Measurements from ENCODE around the gene USO1. TPM values are rescaled to one million over a fixed set of nuclear protein-coding genes. Genes with fewer than 3 reads are reported as not detected.
"Not testable (repeated sequence)": the region's sequence is repeated elsewhere in the genome, so short reads cannot be mapped to it uniquely, and the experiment has no call there.

USO1 gene
- total and polyA plus RNA-seq, 2 donors, result 37.4 to 186 TPM

GRCh38 chr4:75848171-75848760 lies 123.9 kb downstream of the USO1 start:
- DNase-seq (ENCODE audit: extremely low spot score), result peak; percentile 43
- 25% methylated on average over 14 of the region's 14 CpGs for WGBS
- not testable (repeated sequence) for H3K4me1 ChIP-seq (ENCODE audit: insufficient read depth); H3K36me3 ChIP-seq (ENCODE audit: insufficient read depth); H3K27ac ChIP-seq (ENCODE audit: low read depth); H3K4me3 ChIP-seq (ENCODE audit: low read depth, low read length)

- no peaks in the 10 kb centered on the region for H3K36me3 ChIP-seq (ENCODE audit: insufficient read depth)
- H3K27ac ChIP-seq (ENCODE audit: low read depth), result no peak overlapping the region
- WGBS, result 83% methylated on average over 4 of the region's 4 CpGs
- H3K4me3 ChIP-seq (ENCODE audit: low read depth, low read length), result no peak overlapping the region
- H3K4me1 ChIP-seq (ENCODE audit: insufficient read depth), result no peaks in the 10 kb centered on the region
- no peak for DNase-seq (ENCODE audit: extremely low spot score)
Observed at GRCh38 chr4:75848891-75849290, 124.5 kb downstream of the USO1 start.

DNA sequence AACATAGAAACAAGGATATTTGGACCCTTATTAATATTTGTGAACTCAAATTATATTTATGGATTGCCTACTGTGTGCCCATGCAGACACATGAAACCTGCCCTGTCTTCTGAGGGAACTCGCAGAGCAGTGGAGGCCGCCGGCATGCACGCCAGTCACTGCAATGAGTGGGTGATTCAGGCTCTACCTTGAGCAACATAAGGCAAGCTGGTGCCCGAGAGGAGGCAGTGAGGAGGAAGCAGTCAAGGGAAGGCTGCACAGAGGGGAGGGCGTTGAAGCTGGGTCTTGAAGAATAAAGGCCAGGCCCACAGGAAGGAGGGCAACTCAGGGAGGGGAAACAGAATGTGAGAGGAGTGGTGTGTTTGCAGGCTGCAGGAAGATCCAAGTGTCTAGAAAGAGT lies 125.1 kb downstream of the USO1 start:
- H3K4me3 ChIP-seq (ENCODE audit: low read depth, low read length), result no peak overlapping the region
- no peak overlapping the region for H3K27ac ChIP-seq (ENCODE audit: low read depth)
- 75% methylated on average over 6 of the region's 6 CpGs for WGBS
- no peaks in the 10 kb centered on the region for H3K36me3 ChIP-seq (ENCODE audit: insufficient read depth)
- no peaks in the 10 kb centered on the region for H3K4me1 ChIP-seq (ENCODE audit: insufficient read depth)
- no peak for DNase-seq (ENCODE audit: extremely low spot score)

GRCh38 chr4:75858721-75859120 lies 134.3 kb downstream of the USO1 start:
- WGBS, result 52% methylated on average over 1 of the region's 1 CpG
- no peaks in the 10 kb centered on the region for H3K36me3 ChIP-seq (ENCODE audit: insufficient read depth)
- DNase-seq (ENCODE audit: extremely low spot score), result no peak
- no peak overlapping the region for H3K27ac ChIP-seq (ENCODE audit: low read depth)
- no peak overlapping the region for H3K4me3 ChIP-seq (ENCODE audit: low read depth, low read length)
- H3K4me1 ChIP-seq (ENCODE audit: insufficient read depth), result no peaks in the 10 kb centered on the region

DNA sequence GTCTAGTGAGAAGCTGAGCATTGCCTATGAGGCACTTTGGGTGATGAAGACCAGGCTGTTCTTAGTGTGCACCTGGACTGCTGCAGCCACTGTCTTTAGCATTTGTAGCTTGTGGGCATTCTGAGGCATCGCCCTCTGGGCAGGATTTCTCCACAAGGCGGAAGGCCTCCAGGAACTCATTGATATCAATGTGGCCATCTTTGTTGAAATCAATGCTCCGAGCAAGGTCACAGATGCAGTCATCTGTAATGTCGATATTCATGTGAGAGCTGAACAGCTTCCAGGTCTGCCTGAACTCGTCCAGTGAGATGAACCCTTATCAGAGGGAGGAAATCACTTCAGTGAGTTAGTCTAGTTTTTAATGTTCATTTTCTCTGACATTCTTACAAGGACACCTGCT lies 136.2 kb downstream of the USO1 start:
- no peaks in the 10 kb centered on the region for H3K4me1 ChIP-seq (ENCODE audit: insufficient read depth)
- no peak overlapping the region for H3K4me3 ChIP-seq (ENCODE audit: low read depth, low read length)
- WGBS, result 72% methylated on average over 5 of the region's 5 CpGs
- no peaks in the 10 kb centered on the region for H3K36me3 ChIP-seq (ENCODE audit: insufficient read depth)
- no peak for DNase-seq (ENCODE audit: extremely low spot score)
- H3K27ac ChIP-seq (ENCODE audit: low read depth), result no peak overlapping the region

Small RNA genes lying within 50 kb of the gene (small RNA-seq; reads per million reads assigned to genes)
- gene RNU2-16P, result not detected

Other genes with a start within 250 kb of the USO1 start
- gene RCHY1, start 210.2 kb upstream of the USO1 start, total RNA-seq, result 52.4 TPM
- gene RCHY1, start 210.2 kb upstream of the USO1 start, polyA plus RNA-seq, result 24.6 TPM
- 38.6 TPM for gene THAP6, start 210.1 kb upstream of the USO1 start, total RNA-seq
- gene THAP6, start 210.1 kb upstream of the USO1 start, polyA plus RNA-seq, result 9.4 TPM
- not detected for gene ODAPH, start 168.5 kb upstream of the USO1 start, total RNA-seq
- gene ODAPH, start 168.5 kb upstream of the USO1 start, polyA plus RNA-seq, result not detected
- gene CDKL2, start 94.0 kb upstream of the USO1 start, total RNA-seq, result 0.90 TPM
- 0.15 TPM for gene CDKL2, start 94.0 kb upstream of the USO1 start, polyA plus RNA-seq
- 145 TPM for gene G3BP2, start 51.2 kb upstream of the USO1 start, total RNA-seq
- 76.8 TPM for gene G3BP2, start 51.2 kb upstream of the USO1 start, polyA plus RNA-seq
- not detected for gene PPEF2, start 177.9 kb downstream of the USO1 start, total RNA-seq
- gene PPEF2, start 177.9 kb downstream of the USO1 start, polyA plus RNA-seq, result not detected
- gene NAAA, start 216.4 kb downstream of the USO1 start, total RNA-seq, result 18.6 TPM
- gene NAAA, start 216.4 kb downstream of the USO1 start, polyA plus RNA-seq, result 26.4 TPM